DOHH2 (cell line): ENCODE measurements around the gene PPCS.

ENCODE experiments used
- H3F3A ChIP-seq: fragments of 200-600 bp; sonication (generic), shearing (Covaris generic); 2 replicates; pipeline ENCODE4 v1.6.0; 2016; ENCODE audit warnings: antibody characterized with exemption, mild to moderate bottlenecking; ENCODE audit not compliant: control insufficient read depth, insufficient read depth
- H3K27ac ChIP-seq: fragments of 200-600 bp; sonication (generic); 2 replicates; pipeline ENCODE4 v1.5.1; 2014; ENCODE audit warnings: low read depth, mild to moderate bottlenecking, low read length, moderate library complexity
- H3K27me3 ChIP-seq: fragments of 200-600 bp; sonication (generic); 2 replicates; pipeline ENCODE4 v1.6.1; 2014; ENCODE audit warnings: mild to moderate bottlenecking, low read length, mixed read lengths; ENCODE audit not compliant: control insufficient read depth
- H3K36me3 ChIP-seq: fragments of 200-600 bp; sonication (generic); 2 replicates; pipeline ENCODE4 v1.6.1; 2014; ENCODE audit warnings: mild to moderate bottlenecking, low read length, moderate library complexity, mixed read lengths; ENCODE audit not compliant: control insufficient read depth
- H3K4me1 ChIP-seq: fragments of 200-600 bp; sonication (generic); 2 replicates; pipeline ENCODE4 v1.6.1; 2014; ENCODE audit warnings: mild to moderate bottlenecking, low read length, mixed read lengths; ENCODE audit not compliant: control insufficient read depth
- H3K4me2 ChIP-seq: fragments of 200-600 bp; sonication (generic); 2 replicates; pipeline ENCODE4 v1.6.0; 2014; ENCODE audit warnings: mild to moderate bottlenecking, low read length, moderate library complexity
- H3K4me3 ChIP-seq: fragments of 200-600 bp; sonication (generic); 2 replicates; pipeline ENCODE4 v1.5.1; 2014; ENCODE audit warnings: mild to moderate bottlenecking, low read length, mixed read lengths
- H3K79me2 ChIP-seq: fragments of 200-600 bp; sonication (generic); 2 replicates; pipeline ENCODE4 v1.6.1; 2014; ENCODE audit warnings: mild to moderate bottlenecking, low read length, mixed read lengths; ENCODE audit not compliant: control insufficient read depth
- H3K9me2 ChIP-seq: fragments of 200-600 bp; sonication (generic); replicated peaks from 2 replicates; pipeline ENCODE4 v1.6.1; 2014; ENCODE audit warnings: mild to moderate bottlenecking, low read length, mixed read lengths; ENCODE audit not compliant: control insufficient read depth
- H3K9me3 ChIP-seq: fragments of 200-600 bp; sonication (generic); 2 replicates; pipeline ENCODE4 v1.6.1; 2014; ENCODE audit warnings: antibody characterized with exemption, low read length, mixed read lengths; ENCODE audit not compliant: control insufficient read depth, insufficient read depth
- H4K20me1 ChIP-seq: fragments of 200-600 bp; sonication (generic); 2 replicates; pipeline ENCODE4 v1.6.0; 2014; ENCODE audit warnings: low read depth, mild to moderate bottlenecking, antibody characterized with exemption, low read length, moderate library complexity; ENCODE audit not compliant: control insufficient read depth, insufficient read depth
- CTCF ChIP-seq: fragments of 200-600 bp; sonication (generic); IDR thresholded peaks from one replicate; pipeline ENCODE4 v1.5.1; 2014; ENCODE audit warnings: antibody characterized with exemption, mild to moderate bottlenecking, low read depth, low read length; ENCODE audit not compliant: poor library complexity, severe bottlenecking
- EZH2phosphoT487 ChIP-seq: fragments of 200-600 bp; sonication (generic); IDR thresholded peaks from 2 replicates; pipeline ENCODE4 v1.6.1; 2017; ENCODE audit warnings: borderline replicate concordance, mild to moderate bottlenecking, antibody characterized with exemption, low read length, moderate library complexity, mixed read lengths

The PPCS gene

DNA sequence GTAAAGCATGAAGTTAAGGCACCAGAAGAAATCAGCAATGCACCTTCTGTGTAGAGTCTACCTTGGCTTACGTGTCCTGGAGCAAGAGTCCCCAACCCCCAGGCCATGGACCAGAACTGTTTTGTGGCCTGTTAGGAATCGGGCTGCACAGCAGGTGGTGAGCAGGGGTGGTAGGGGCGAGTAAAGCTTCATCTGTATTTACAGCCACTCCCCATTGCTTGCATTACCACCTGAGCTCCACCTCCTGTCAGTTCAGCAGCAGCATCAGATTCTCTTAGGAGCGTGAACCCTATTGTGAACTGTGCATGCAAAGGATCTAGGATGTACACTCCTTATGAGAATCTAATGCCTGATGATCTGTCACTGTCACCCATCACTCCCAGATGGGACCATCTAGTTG is 22.0 kb upstream of the PPCS start:
- H3K27me3 ChIP-seq = no peaks in the 10 kb centered on the region; the same call in none of the 2 replicates
- no peak overlapping the region for H3K4me2 ChIP-seq
- H3K9me2 ChIP-seq = no peaks in the 10 kb centered on the region
- H3K79me2 ChIP-seq = no peaks in the 10 kb centered on the region
- H3K4me3 ChIP-seq = no peak overlapping the region
- no peaks in the 10 kb centered on the region for H4K20me1 ChIP-seq
- TF ChIP-seq CTCF (no peak), EZH2phosphoT487 (no peak)
- H3K4me1 ChIP-seq = no peaks in the 10 kb centered on the region
- no peaks in the 10 kb centered on the region for H3K9me3 ChIP-seq
- H3K27ac ChIP-seq = no peak overlapping the region
- H3F3A ChIP-seq = no peaks in the 10 kb centered on the region
- H3K36me3 ChIP-seq = no peaks in the 10 kb centered on the region

DNA sequence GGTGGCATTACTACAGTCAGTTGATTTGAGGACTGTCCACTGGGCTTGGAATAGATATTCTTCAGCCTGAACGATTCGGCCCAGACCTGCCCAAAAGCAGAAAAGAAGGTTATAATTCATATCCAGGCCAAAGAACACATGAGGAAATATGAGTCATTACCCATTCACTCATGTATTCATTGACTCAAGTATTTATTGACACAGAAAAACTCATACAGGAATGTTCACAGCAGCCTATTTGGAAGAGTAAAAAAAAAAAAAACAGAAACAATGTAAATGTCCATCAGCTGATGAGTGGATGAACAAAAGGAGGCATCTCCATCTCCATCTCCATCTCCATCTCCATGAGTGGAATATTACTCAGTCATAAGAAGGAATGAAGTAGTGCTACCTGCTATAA is 16.4 kb upstream of the PPCS start:
- H3K9me2 ChIP-seq = no peaks in the 10 kb centered on the region
- H3K36me3 ChIP-seq = no peaks in the 10 kb centered on the region
- H3K9me3 ChIP-seq = no peaks in the 10 kb centered on the region
- H3K4me3 ChIP-seq = no peak overlapping the region
- no peaks in the 10 kb centered on the region for H3K79me2 ChIP-seq
- no peaks in the 10 kb centered on the region for H3F3A ChIP-seq
- H3K4me2 ChIP-seq = no peak overlapping the region
- H3K27me3 ChIP-seq = no peaks in the 10 kb centered on the region; the same call in 1 of the 2 replicates
- no peaks in the 10 kb centered on the region for H4K20me1 ChIP-seq
- TF ChIP-seq EZH2phosphoT487 (no peak), CTCF (no peak)
- H3K4me1 ChIP-seq = no peaks in the 10 kb centered on the region
- no peak overlapping the region for H3K27ac ChIP-seq

GRCh38 chr1:42442662-42443061 is 13.7 kb upstream of the PPCS start:
- H3K27ac ChIP-seq = no peak overlapping the region
- no peak overlapping the region for H3K4me3 ChIP-seq
- H3K9me3 ChIP-seq = no peaks in the 10 kb centered on the region
- no peaks in the 10 kb centered on the region for H3K79me2 ChIP-seq
- no peaks in the 10 kb centered on the region for H4K20me1 ChIP-seq
- no peaks in the 10 kb centered on the region for H3F3A ChIP-seq
- H3K9me2 ChIP-seq = no peaks in the 10 kb centered on the region
- no peak for TF ChIP-seq CTCF
- no peak for TF ChIP-seq EZH2phosphoT487
- H3K27me3 ChIP-seq = no peaks in the 10 kb centered on the region
- no peaks in the 10 kb centered on the region for H3K36me3 ChIP-seq
- H3K4me1 ChIP-seq = no peaks in the 10 kb centered on the region
- no peak overlapping the region for H3K4me2 ChIP-seq

- no peaks in the 10 kb centered on the region for H3K9me3 ChIP-seq
- no peaks in the 10 kb centered on the region for H3K36me3 ChIP-seq
- no peaks in the 10 kb centered on the region for H3K9me2 ChIP-seq
- TF ChIP-seq EZH2phosphoT487 (no peak), CTCF (no peak)
- H4K20me1 ChIP-seq = no peaks in the 10 kb centered on the region
- H3K27me3 ChIP-seq = no peaks in the 10 kb centered on the region
- no peak overlapping the region for H3K27ac ChIP-seq
- no peak overlapping the region for H3K4me2 ChIP-seq
- H3K4me3 ChIP-seq = no peak overlapping the region
- H3K79me2 ChIP-seq = no peaks in the 10 kb centered on the region
- no peaks in the 10 kb centered on the region for H3K4me1 ChIP-seq
- H3F3A ChIP-seq = no peaks in the 10 kb centered on the region
These were observed 7.1 kb upstream of the PPCS start for GRCh38 chr1:42449256-42449655.
